H1 (cell line): ENCODE data around the gene LAMA3.

Experiments used
- CBX5 ChIP-seq: fragments of 300-800, 300-1000 bp; sonication (generic); IDR thresholded peaks from 2 replicates; pipeline ENCODE4 v1.7.1; 2016; ENCODE audit warnings: antibody characterized with exemption, low read length, low read depth
- EP300 ChIP-seq, 2 experiments: IDR thresholded peaks; 1 replicate in 1 of 2; 2 replicates in 1 of 2; pipeline ENCODE4 v1.6.1; 2011 to 2012; ENCODE audit warnings: low read depth in 2 of 2, low read length in 2 of 2, mild to moderate bottlenecking in 2 of 2, borderline replicate concordance in 1 of 2, inconsistent platforms in 1 of 2, moderate library complexity in 1 of 2
- KDM1A ChIP-seq: fragments of 200-600, 300-600 bp; sonication (generic); IDR thresholded peaks from 2 replicates; pipeline ENCODE4 v1.7.1; 2016; ENCODE audit warnings: mild to moderate bottlenecking, low read length, borderline replicate concordance
- POLR2A ChIP-seq, 2 experiments: IDR thresholded peaks; 1 replicate in 1 of 2; 2 replicates in 1 of 2; pipeline ENCODE4 v1.6.1; 2011; ENCODE audit warnings: low read depth in 2 of 2, low read length in 2 of 2, mild to moderate bottlenecking in 2 of 2; ENCODE audit errors: control extremely low read depth in 1 of 2
- POU5F1 ChIP-seq: IDR thresholded peaks from 2 replicates; pipeline ENCODE4 v1.6.1; 2011; ENCODE audit warnings: low read depth, mild to moderate bottlenecking, low read length, moderate library complexity
- RAD21 ChIP-seq, 2 experiments: IDR thresholded peaks in 1 of 2; conservative IDR thresholded peaks in 1 of 2; 2 replicates each; pipeline ENCODE4 v1.6.1; 2011; ENCODE audit warnings: low read depth in 2 of 2, low read length in 2 of 2, improper control_type of control experiment in 1 of 2, inconsistent platforms in 1 of 2, mild to moderate bottlenecking in 1 of 2, moderate library complexity in 1 of 2
- RBBP5 ChIP-seq: IDR thresholded peaks from 2 replicates; pipeline ENCODE4 v1.7.1; 2012; ENCODE audit warnings: low read depth, mild to moderate bottlenecking, inconsistent platforms, low read length, moderate library complexity, borderline replicate concordance
- SP1 ChIP-seq: IDR thresholded peaks from 2 replicates; pipeline ENCODE4 v1.6.1; 2011; ENCODE audit warnings: low read depth, low read length
- TAF1 ChIP-seq: IDR thresholded peaks from 2 replicates; pipeline ENCODE4 v1.6.1; 2011; ENCODE audit warnings: mild to moderate bottlenecking, low read depth, low read length
- TBP ChIP-seq: IDR thresholded peaks from 2 replicates; pipeline ENCODE4 v1.6.1; 2011; ENCODE audit warnings: low read depth, low read length, improper control_type of control experiment
- TCF12 ChIP-seq: IDR thresholded peaks from 2 replicates; pipeline ENCODE4 v1.6.1; 2011; ENCODE audit warnings: low read depth, mild to moderate bottlenecking, low read length
- YY1 ChIP-seq: IDR thresholded peaks from 2 replicates; pipeline ENCODE4 v1.6.1; 2011; ENCODE audit warnings: low read depth, mild to moderate bottlenecking, low read length
- TF ChIP-seq, protein P1 (sequence below), 3 experiments: IDR thresholded peaks; 1 replicate in 2 of 3; 2 replicates in 1 of 3; pipeline versions ENCODE4 v1.5.1 to v1.6.1; 2011; ENCODE audit warnings: low read length in 3 of 3, mild to moderate bottlenecking in 3 of 3, inconsistent platforms in 2 of 3, low read depth in 1 of 3, moderate library complexity in 1 of 3; ENCODE audit not compliant: insufficient read depth in 1 of 3; ENCODE audit errors: control extremely low read depth in 1 of 3

DNA sequence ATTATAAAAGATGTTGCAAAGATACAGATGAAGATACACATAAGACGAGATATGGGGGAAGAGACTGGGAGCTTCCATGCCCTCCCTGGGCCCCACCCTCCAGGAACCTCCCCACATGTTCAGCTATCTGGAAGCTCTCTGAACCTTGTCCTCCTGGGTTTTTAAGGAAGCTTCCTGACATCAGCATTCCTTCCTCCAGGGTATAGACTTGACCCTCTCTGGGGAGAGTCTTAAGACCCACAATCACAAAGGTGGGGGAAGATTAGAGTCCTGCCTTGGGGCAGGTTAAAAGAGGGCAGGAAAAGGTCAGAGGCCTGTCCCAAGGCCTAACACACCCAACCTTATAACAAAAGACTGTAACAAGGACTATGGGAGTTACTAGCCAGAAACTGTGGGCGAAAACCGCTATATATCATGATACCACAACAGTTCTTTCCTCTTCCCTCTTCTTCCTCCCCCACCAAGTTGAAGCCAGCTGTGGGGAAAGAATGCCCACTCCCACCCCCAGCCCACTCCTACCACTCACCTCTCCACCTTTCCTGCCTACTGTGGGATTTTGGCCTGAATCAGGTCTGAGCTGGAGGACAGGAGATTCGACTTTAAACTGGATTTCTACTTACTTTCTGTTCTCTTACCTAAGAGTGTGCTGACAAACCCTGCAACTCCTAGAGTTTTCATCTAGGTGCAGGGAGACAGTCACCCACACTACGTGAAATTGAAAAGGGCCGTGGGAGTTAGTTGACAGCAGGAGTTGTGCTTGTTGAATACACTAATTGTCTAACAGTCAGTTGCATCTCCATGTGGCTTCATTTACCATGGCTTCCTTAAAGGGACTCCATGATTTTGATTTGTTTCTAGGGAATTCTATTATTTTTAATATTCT lies 105.0 kb downstream of the LAMA3 start:
- TF ChIP-seq TBP (no peak), TAF1 (no peak), POLR2A (IDR thresholded peaks at IDR 0.05; ENCODE audit: control extremely low read depth in 1 of 2, low read depth in 2 of 2, low read length in 2 of 2) (no peak), POU5F1 (no peak), KDM1A (no peak), RAD21 (IDR thresholded peaks at IDR 0.05 in 1 of 2, conservative IDR thresholded peaks at IDR 0.05 in 1 of 2; ENCODE audit: low read depth in 2 of 2, low read length in 2 of 2) (no peak), TCF12 (no peak), YY1 (no peak), CBX5 (no peak), EP300 (IDR thresholded peaks at IDR 0.05; ENCODE audit: borderline replicate concordance in 1 of 2, low read depth in 2 of 2, low read length in 2 of 2) (no peak), RBBP5 (no peak), SP1 (no peak)
- TF ChIP-seq, protein P1, sequence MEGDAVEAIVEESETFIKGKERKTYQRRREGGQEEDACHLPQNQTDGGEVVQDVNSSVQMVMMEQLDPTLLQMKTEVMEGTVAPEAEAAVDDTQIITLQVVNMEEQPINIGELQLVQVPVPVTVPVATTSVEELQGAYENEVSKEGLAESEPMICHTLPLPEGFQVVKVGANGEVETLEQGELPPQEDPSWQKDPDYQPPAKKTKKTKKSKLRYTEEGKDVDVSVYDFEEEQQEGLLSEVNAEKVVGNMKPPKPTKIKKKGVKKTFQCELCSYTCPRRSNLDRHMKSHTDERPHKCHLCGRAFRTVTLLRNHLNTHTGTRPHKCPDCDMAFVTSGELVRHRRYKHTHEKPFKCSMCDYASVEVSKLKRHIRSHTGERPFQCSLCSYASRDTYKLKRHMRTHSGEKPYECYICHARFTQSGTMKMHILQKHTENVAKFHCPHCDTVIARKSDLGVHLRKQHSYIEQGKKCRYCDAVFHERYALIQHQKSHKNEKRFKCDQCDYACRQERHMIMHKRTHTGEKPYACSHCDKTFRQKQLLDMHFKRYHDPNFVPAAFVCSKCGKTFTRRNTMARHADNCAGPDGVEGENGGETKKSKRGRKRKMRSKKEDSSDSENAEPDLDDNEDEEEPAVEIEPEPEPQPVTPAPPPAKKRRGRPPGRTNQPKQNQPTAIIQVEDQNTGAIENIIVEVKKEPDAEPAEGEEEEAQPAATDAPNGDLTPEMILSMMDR (IDR thresholded peaks at IDR 0.05; ENCODE audit: control extremely low read depth in 1 of 3, insufficient read depth in 1 of 3, low read depth in 1 of 3, low read length in 3 of 3), result no peak
